GM12878 (cell line): ENCODE measurements around the gene DFFA. TPM values are rescaled to one million over a fixed set of nuclear protein-coding genes. Genes with fewer than 3 reads are reported as not detected.

Experiments used
- ATAC-seq: fragments of 200-7000 bp; cut with Tn5 transposase; 3 replicates; pipeline ENCODE4 v1.9.1; 2020; ENCODE audit warnings: mild to moderate bottlenecking, moderate library complexity
- BruUV-seq: library from RNA; stranded (reverse); fragments of 400-500 nt; replicated peaks from 2 replicates; lab custom pipeline; 2021; lab: Mats Ljungman, UMichigan
- CTCF ChIA-PET: fragments of 300-600 bp; sonication (Branson Sonifier 250); formaldehyde crosslinking; extraction: SDS; loops from one replicate; lab custom pipeline; 2021; ENCODE audit warnings: inconsistent platforms; lab: Yijun Ruan, JAX
- POLR2A ChIA-PET: fragments of 350-600 bp; formaldehyde crosslinking; extraction: SDS; loops from one replicate; lab custom pipeline; 2021; ENCODE audit warnings: inconsistent platforms; lab: Charles Lee
- RAD21 ChIA-PET: fragments of 300-600 bp; sonication (Branson Sonifier 250); formaldehyde crosslinking; loops from one replicate; lab custom pipeline; 2023; ENCODE audit warnings: antibody characterized with exemption; ENCODE audit not compliant: unreplicated experiment; lab: Charles Lee
- SMC1A ChIA-PET: fragments of 300-600 bp; sonication (Branson Sonifier 250); formaldehyde crosslinking; loops from one replicate; lab custom pipeline; 2023; ENCODE audit not compliant: unreplicated experiment, uncharacterized antibody; lab: Charles Lee
- DNase-seq: peaks from one replicate; pipeline ENCODE4 v3.0.0-alpha.2; 2011; ENCODE audit warnings: low read depth, low spot score
- FAIRE-seq: peaks from 3 replicates; lab custom pipeline; 2011; peaks lifted over from hg19 to GRCh38; lab: Jason Lieb, UNC
- H2AFZ ChIP-seq: 2 replicates; pipeline ENCODE4 v1.6.0; 2011; ENCODE audit warnings: low read depth, low read length, control low read depth; ENCODE audit not compliant: control insufficient read depth
- H3K27ac ChIP-seq: 2 replicates; pipeline ENCODE4 v1.5.1; 2011; ENCODE audit warnings: control low read depth; ENCODE audit not compliant: control insufficient read depth, insufficient read depth
- H3K27me3 ChIP-seq, 2 experiments: replicated peaks in 1 of 2; 2 replicates each; pipeline versions ENCODE4 v1.6.0 to v1.6.1; 2011; ENCODE audit warnings: low read length in 1 of 2; ENCODE audit not compliant: control insufficient read depth in 2 of 2, insufficient read depth in 2 of 2
- H3K36me3 ChIP-seq, 2 experiments: 2 replicates each; pipeline ENCODE4 v1.5.1; 2011; ENCODE audit warnings: low read length in 1 of 2; ENCODE audit not compliant: control insufficient read depth in 2 of 2, insufficient read depth in 2 of 2
- H3K4me1 ChIP-seq: 2 replicates; pipeline ENCODE4 v1.6.1; 2011; ENCODE audit warnings: mild to moderate bottlenecking, low read length, moderate library complexity, mixed read lengths; ENCODE audit not compliant: control insufficient read depth, insufficient read depth
- H3K4me2 ChIP-seq: 2 replicates; pipeline ENCODE4 v1.6.0; 2011; ENCODE audit warnings: control low read depth; ENCODE audit not compliant: control insufficient read depth, insufficient read depth
- H3K4me3 ChIP-seq: fragments of 200-600 bp; sonication (generic); 2 replicates; pipeline ENCODE4 v1.5.1; 2016
- H3K79me2 ChIP-seq: 2 replicates; pipeline ENCODE4 v1.6.0; 2011; ENCODE audit warnings: low read length; ENCODE audit not compliant: control insufficient read depth, insufficient read depth
- H3K9ac ChIP-seq: 2 replicates; pipeline ENCODE4 v1.8.0; 2011; ENCODE audit warnings: low read length, control low read depth, mixed read lengths; ENCODE audit not compliant: control insufficient read depth, insufficient read depth
- H3K9me3 ChIP-seq: replicated peaks from 3 replicates; pipeline ENCODE4 v1.5.1; 2011; ENCODE audit warnings: mild to moderate bottlenecking, low read length; ENCODE audit not compliant: control insufficient read depth, insufficient read depth
- H4K20me1 ChIP-seq: 2 replicates; pipeline ENCODE4 v1.6.0; 2011; ENCODE audit not compliant: control insufficient read depth, insufficient read depth
- BCLAF1 ChIP-seq: fragments of 450-650 bp; IDR thresholded peaks from 2 replicates; pipeline ENCODE4 v1.6.1; 2017; ENCODE audit warnings: antibody characterized with exemption, mild to moderate bottlenecking, moderate library complexity
- CBX5 ChIP-seq: sonication (generic); IDR thresholded peaks from 2 replicates; pipeline ENCODE4 v1.6.1; 2016; ENCODE audit warnings: low read depth, moderate library complexity, mild to moderate bottlenecking, inconsistent platforms
- IKZF1 ChIP-seq: fragments of 450-650 bp; conservative IDR thresholded peaks from 2 replicates; pipeline ENCODE4 v1.6.1; 2017; ENCODE audit warnings: antibody characterized with exemption, mild to moderate bottlenecking
- NFYB ChIP-seq: IDR thresholded peaks from 2 replicates; pipeline ENCODE4 v1.6.1; 2011; ENCODE audit warnings: low read depth, mild to moderate bottlenecking, low read length, improper control_type of control experiment, moderate library complexity; ENCODE audit not compliant: insufficient read depth
- PBX3 ChIP-seq: IDR thresholded peaks from 2 replicates; pipeline ENCODE4 v1.6.1; 2011; ENCODE audit warnings: mild to moderate bottlenecking, low read depth, low read length, moderate library complexity; ENCODE audit not compliant: insufficient replicate concordance
- RUNX3 ChIP-seq: IDR thresholded peaks from 2 replicates; pipeline ENCODE4 v1.6.1; 2012; ENCODE audit warnings: low read length, inconsistent platforms
- SMAD1 ChIP-seq: fragments of 450-650 bp; IDR thresholded peaks from 2 replicates; pipeline ENCODE4 v1.6.1; 2018; ENCODE audit warnings: mild to moderate bottlenecking, low read depth; ENCODE audit not compliant: partially characterized antibody
- TBL1XR1 ChIP-seq: IDR thresholded peaks from 2 replicates; pipeline ENCODE4 v1.6.1; 2012; ENCODE audit warnings: low read depth, low read length, improper control_type of control experiment
- ZBTB33 ChIP-seq: fragments of 450-650 bp; IDR thresholded peaks from 2 replicates; pipeline ENCODE4 v1.6.1; 2017; ENCODE audit warnings: mild to moderate bottlenecking
- ZBTB40 ChIP-seq: fragments of 450-650 bp; IDR thresholded peaks from 2 replicates; pipeline ENCODE4 v1.6.1; 2016; ENCODE audit warnings: mild to moderate bottlenecking, moderate library complexity, borderline replicate concordance
- WGBS: methylation state at CpG from one replicate; pipeline ENCODE4 v1.1.6; 2016; ENCODE audit warnings: low lambda C conversion rate; ENCODE audit not compliant: insufficient replicate concordance, insufficient coverage; ENCODE audit errors: missing lambda C conversion rate; 5-methylcytosine and 5-hydroxymethylcytosine counted together
- in situ Hi-C: fragments of 300-500 bp; cut with MboI; formaldehyde crosslinking; loops from 9 replicates; pipeline ENCODE4 v1.14.3; 2018; ENCODE audit warnings: mixed read lengths
- intact Hi-C: fragments of 100-400 bp; cut with micrococcal nuclease; formaldehyde crosslinking; loops from one replicate; pipeline ENCODE4 v1.14.2; 2022; ENCODE audit not compliant: unreplicated experiment
- polyA plus RNA-seq, 11 experiments: library from polyadenylated mRNA; depleted of rRNA in 4 of 11; unstranded in 6 of 11; stranded (reverse) in 5 of 11; fragments of >200 nt; fragmentation: Nextera tagmentation in 4 of 11; fragmentation: Illumina TruSeq in 1 of 11; extraction: Ambion mirVana in 4 of 11; extraction: Trizol in 1 of 11; gene quantifications; 1 replicate in 1 of 11; 2 replicates in 10 of 11; pipeline versions ENCODE4 v1.2.1 to v1.2.3, GENCODE V29; 2011 to 2016; ENCODE audit warnings: inconsistent platforms in 2 of 11, missing spikeins in 2 of 11, low read depth in 1 of 11
- total RNA-seq, 4 experiments: library from RNA; depleted of rRNA in 3 of 4; stranded (reverse); fragments of >200 nt in 3 of 4; fragmentation: Illumina TruSeq in 1 of 4; extraction: Trizol in 1 of 4; gene quantifications; 2 replicates each; pipeline versions ENCODE4 v1.2.1 to v1.2.3, GENCODE V29; 2013 to 2021

The DFFA gene
- total and polyA plus RNA-seq, 10 of the 15 experiments (the other 5 are each of a cell fraction or from before 2014, with no cell fraction given), result 37.4 to 83.8 (median 52.4) TPM

GRCh38 chr1:10437052-10437451, 35.3 kb downstream of the DFFA start:
- H2AFZ ChIP-seq, result no peak overlapping the region
- BruUV-seq, result no TSS peak
- TF ChIP-seq RUNX3 (no peak), SMAD1 (no peak), BCLAF1 (no peak), CBX5 (no peak), TBL1XR1 (no peak), ZBTB40 (no peak), ZBTB33 (no peak), NFYB (no peak), IKZF1 (no peak), PBX3 (no peak)
- in situ Hi-C loops (loop anchor here (10.0 kb wide), 1 partner anchor 428 kb away; no protein-coding TSS in a partner anchor), intact Hi-C loops (no loop called here)
- no peak overlapping the region for H3K9ac ChIP-seq
- no peak for DNase-seq
- SMC1A ChIA-PET, result interaction anchor here (9.0 kb wide), 1 partner anchor 56 kb away, joined by 122 read pairs; no protein-coding TSS in a partner anchor
- no peak for FAIRE-seq
- no peak overlapping the region for H3K4me3 ChIP-seq
- H3K79me2 ChIP-seq, result no peaks in the 10 kb centered on the region
- no peaks in the 10 kb centered on the region for H3K36me3 ChIP-seq
- no peak for ATAC-seq
- POLR2A ChIA-PET, result no interaction called here
- RAD21 ChIA-PET, result no interaction called here
- H3K27ac ChIP-seq, result no peak overlapping the region
- 100% methylated on average over 1 of the region's 1 CpG for WGBS
- no peaks in the 10 kb centered on the region for H3K9me3 ChIP-seq
- no peaks in the 10 kb centered on the region for H3K27me3 ChIP-seq
- H3K4me1 ChIP-seq, result peaks cover 15% of the 10 kb centered on the region; the same call in 1 of the 2 replicates
- CTCF ChIA-PET, result interaction anchor here (1.2 to 10.5 kb wide), 2 partner anchors 19 to 57 kb away, joined by 8 to 292 read pairs; no protein-coding TSS in a partner anchor
- no peak overlapping the region for H3K4me2 ChIP-seq
- H4K20me1 ChIP-seq, result no peaks in the 10 kb centered on the region
